NT2/D1 (cell line): Measurements from ENCODE around the gene KIAA1217.
A peak's percentile ranks its signal among the peaks of the same experiment; 100 is the strongest.
"Not testable (repeated sequence)": the region's sequence is repeated elsewhere in the genome, so short reads cannot be mapped to it uniquely, and the experiment has no call there.

ENCODE experiments used
- DNase-seq: peaks from one replicate; pipeline ENCODE4 v3.0.0-alpha.2; 2011; ENCODE audit warnings: low read depth, low spot score
- H3K27me3 ChIP-seq: 2 replicates; pipeline ENCODE4 v1.6.0; 2011; ENCODE audit warnings: mild to moderate bottlenecking; ENCODE audit not compliant: insufficient read length, insufficient read depth
- H3K36me3 ChIP-seq: 2 replicates; pipeline ENCODE4 v1.6.1; 2011; ENCODE audit warnings: mild to moderate bottlenecking, low read length, mixed read lengths; ENCODE audit not compliant: insufficient read depth, insufficient read length
- H3K4me1 ChIP-seq: 2 replicates; pipeline ENCODE4 v1.5.1; 2011; ENCODE audit not compliant: insufficient read depth, insufficient read length
- H3K4me3 ChIP-seq: 2 replicates; pipeline ENCODE4 v1.5.1; 2011; ENCODE audit warnings: low read depth; ENCODE audit not compliant: insufficient read length
- H3K9ac ChIP-seq: 2 replicates; pipeline ENCODE4 v1.6.0; 2011; ENCODE audit warnings: low read depth; ENCODE audit not compliant: insufficient read length
- H3K9me3 ChIP-seq: 2 replicates; pipeline ENCODE4 v1.5.1; 2011; ENCODE audit warnings: mild to moderate bottlenecking, low read length; ENCODE audit not compliant: insufficient read depth
- SUZ12 ChIP-seq: IDR thresholded peaks from 2 replicates; pipeline ENCODE4 v1.6.1; 2011; ENCODE audit not compliant: insufficient read length, insufficient read depth; ENCODE audit errors: extremely low read depth
- YY1 ChIP-seq: IDR thresholded peaks from 2 replicates; pipeline ENCODE4 v1.6.1; 2011; ENCODE audit not compliant: insufficient read length, insufficient read depth
- ZNF274 ChIP-seq: IDR thresholded peaks from 2 replicates; pipeline ENCODE4 v1.6.1; 2011; ENCODE audit warnings: mild to moderate bottlenecking, low read depth, low read length

The KIAA1217 gene

DNA sequence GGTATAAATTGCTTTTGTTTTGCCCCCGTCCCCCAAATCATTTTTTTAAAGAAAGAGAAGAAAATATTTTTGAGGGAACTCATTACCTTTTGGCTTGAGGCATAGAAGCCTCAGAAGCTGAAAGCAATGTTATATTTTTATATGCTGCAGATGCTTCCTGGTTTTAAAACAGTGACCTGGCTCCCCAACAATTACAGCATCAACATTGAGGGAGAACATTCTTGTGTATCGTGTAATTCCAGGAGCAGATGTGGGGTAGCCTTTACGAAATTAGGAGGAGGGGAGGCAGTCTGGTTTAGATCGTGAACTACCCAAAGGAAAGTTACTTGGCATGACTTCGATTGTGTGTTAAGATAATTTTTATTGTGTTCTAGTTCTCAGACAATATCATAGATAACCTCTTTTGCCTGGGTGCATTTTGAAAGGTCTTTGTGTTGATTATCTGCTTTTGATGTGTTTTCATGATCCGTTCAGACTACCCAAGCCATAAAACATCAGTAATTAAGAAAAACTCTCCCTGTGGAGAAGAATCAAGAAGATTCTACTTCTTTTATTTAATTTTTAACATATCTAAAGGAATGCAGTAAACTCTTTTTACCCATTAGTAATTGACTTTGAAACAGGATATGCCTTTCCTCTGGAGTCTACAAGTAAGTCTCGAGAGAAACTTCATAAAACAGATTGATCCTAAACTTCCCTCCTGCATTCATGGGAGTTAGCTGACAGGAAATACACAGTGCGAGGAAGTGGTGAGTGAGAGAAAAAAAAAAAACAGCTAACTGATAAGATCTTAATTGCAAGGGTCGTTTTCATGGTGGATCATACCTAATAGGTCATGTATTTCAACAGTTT lies 141.4 kb downstream of the KIAA1217 start:
- Histone ChIP-seq H3K4me3 (no peak overlapping the region), H3K9ac (no peak overlapping the region), H3K36me3 (no peaks in the 10 kb centered on the region), H3K27me3 (no peaks in the 10 kb centered on the region), H3K4me1 (no peaks in the 10 kb centered on the region), H3K9me3 (no peaks in the 10 kb centered on the region)
- TF ChIP-seq ZNF274 (no peak), SUZ12 (no peak), YY1 (no peak)
- no peak for DNase-seq

DNA sequence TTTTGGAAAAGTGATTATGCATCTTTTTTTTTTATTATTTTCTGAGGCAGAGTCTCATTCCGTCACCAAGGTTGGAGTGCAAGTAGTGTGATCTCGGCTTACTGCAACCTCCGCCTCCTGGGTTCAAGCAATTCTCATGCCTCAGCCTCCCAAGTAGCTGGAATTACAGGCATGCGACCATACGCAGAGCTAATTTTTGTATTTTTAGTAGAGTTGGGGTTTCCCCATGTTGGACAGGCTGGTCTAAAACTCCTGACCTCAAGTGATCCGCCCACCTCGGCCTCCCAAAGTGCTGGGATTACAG lies 141.9 kb downstream of the KIAA1217 start:
- H3K4me3 ChIP-seq, DNase-seq, H3K4me1 ChIP-seq, H3K27me3 ChIP-seq, H3K9me3 ChIP-seq, H3K9ac ChIP-seq, H3K36me3 ChIP-seq: not testable (repeated sequence)

GRCh38 chr10:24351961-24352360 lies 143.0 kb downstream of the KIAA1217 start:
- Histone ChIP-seq H3K4me1 (no peaks in the 10 kb centered on the region), H3K27me3 (no peaks in the 10 kb centered on the region), H3K4me3 (no peak overlapping the region), H3K9ac (no peak overlapping the region), H3K36me3 (no peaks in the 10 kb centered on the region), H3K9me3 (no peaks in the 10 kb centered on the region)
- DNase-seq = peak; percentile 18
- TF ChIP-seq SUZ12 = no peak
- no peak for TF ChIP-seq YY1
- no peak for TF ChIP-seq ZNF274

DNA sequence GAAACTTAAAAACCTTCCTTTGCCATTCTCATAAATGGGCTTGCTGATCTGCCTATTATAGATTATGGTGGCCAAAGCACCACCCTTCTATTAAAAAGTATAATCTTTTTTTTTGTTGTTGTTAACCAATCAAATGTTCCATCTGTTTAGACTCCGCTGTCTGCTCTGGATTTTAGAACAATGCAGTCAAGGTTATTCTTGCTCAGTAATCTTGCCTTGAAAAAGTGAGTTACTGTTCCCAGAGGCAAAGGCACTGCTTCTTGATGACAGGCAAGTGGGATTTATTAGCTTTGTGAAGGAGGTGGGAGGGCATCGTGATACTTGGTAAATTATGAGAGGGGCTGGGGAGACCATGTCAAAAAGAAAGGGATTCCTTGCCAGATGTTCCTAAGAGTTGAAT lies 143.5 kb downstream of the KIAA1217 start:
- H3K9ac ChIP-seq = no peak overlapping the region
- H3K9me3 ChIP-seq = no peaks in the 10 kb centered on the region
- no peak for DNase-seq
- H3K36me3 ChIP-seq = no peaks in the 10 kb centered on the region
- TF ChIP-seq YY1 (no peak), SUZ12 (no peak), ZNF274 (no peak)
- H3K4me3 ChIP-seq = no peak overlapping the region
- no peaks in the 10 kb centered on the region for H3K4me1 ChIP-seq
- no peaks in the 10 kb centered on the region for H3K27me3 ChIP-seq

DNA sequence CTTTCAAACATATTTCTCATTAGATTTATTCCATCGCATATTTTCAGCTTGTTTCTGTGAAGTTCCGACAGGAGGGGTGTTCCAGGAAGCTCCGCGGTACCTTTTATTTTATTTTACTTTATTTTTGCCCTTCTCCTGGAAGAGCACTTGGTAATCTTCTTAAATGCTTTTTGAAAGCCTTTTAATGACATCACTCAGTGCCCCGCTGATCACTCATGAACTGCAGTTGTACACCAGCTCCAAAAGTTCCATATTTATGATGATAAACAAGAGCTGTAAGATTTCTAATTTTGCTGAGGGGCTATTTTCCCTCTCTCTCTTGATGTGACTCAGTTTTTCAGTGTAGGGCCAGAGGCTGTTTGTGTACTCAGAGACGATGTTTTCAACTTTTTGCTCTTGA lies 144.4 kb downstream of the KIAA1217 start:
- H3K9ac ChIP-seq = no peak overlapping the region
- no peak for DNase-seq
- no peaks in the 10 kb centered on the region for H3K27me3 ChIP-seq
- no peaks in the 10 kb centered on the region for H3K9me3 ChIP-seq
- no peaks in the 10 kb centered on the region for H3K36me3 ChIP-seq
- TF ChIP-seq YY1 = no peak
- TF ChIP-seq ZNF274 = no peak
- no peak for TF ChIP-seq SUZ12
- peaks cover 4% of the 10 kb centered on the region for H3K4me1 ChIP-seq
- no peak overlapping the region for H3K4me3 ChIP-seq

DNA sequence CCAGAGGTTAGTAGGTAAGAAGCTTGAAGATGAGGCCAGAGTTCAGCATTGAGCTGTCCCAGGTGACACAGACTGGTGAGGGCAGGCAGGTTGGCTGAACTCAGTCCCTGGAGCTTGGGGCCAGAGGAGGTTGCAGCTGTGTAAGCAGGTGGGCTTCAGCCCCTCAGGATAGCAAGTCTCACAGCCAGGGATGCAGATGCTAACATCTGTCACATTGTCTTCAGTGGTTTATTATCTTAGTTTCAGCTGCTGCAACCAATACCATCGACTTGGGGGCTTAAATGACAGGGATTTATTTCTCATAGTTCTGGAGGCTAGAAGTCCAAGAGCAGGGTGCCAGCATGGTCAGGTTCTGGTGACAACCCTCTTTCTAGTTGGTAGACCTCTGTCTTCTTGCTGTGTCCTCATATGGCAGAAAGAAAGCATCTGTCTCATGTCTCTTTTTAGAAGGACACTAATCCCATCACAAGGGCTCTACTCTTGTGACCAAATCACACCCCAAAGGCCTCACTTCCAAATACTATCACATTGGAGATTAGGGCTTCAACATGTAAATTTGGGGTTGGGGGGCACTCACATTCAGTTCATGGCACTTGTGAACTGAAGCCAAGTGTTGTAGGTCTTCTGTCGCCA lies 146.2 kb downstream of the KIAA1217 start:
- no peak for DNase-seq
- Histone ChIP-seq H3K4me3 (no peak overlapping the region), H3K4me1 (peaks cover 4% of the 10 kb centered on the region), H3K27me3 (no peaks in the 10 kb centered on the region), H3K9me3 (no peaks in the 10 kb centered on the region), H3K9ac (no peak overlapping the region), H3K36me3 (no peaks in the 10 kb centered on the region)
- TF ChIP-seq SUZ12 = no peak
- TF ChIP-seq YY1 = no peak
- TF ChIP-seq ZNF274 = no peak

DNA sequence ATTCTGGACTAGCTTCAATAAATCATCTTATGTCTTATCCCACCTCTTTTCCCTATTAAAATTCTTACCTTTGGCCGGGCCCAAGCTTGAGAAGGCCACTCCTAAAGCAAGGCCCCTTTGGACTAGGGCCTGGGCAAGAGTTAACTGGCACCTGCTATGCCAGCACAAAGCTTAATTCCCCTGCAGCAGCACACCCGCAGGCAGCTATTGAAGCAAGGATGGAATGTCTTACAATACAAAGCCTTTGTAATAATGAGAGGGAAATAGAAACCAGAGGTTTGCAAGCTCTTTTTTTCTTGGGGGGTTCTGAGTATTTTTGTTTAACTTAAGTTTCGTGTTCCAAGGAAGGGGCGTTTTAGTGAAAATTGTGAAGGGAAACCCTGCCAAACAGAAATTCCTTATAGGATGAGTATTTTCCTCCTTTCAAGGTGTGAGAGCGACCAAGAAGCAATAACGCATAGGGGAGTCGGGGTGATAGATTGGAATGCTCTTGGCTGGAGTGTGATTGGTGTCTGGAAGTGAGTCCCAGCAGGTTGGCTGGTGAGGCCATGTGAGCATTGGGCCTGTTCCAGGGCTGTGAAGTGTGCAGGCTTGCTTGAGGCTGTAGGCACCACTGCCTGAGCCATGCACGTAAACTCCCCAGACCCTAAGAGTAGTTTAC lies 148.5 kb downstream of the KIAA1217 start:
- Histone ChIP-seq H3K9me3 (no peaks in the 10 kb centered on the region), H3K9ac (no peak overlapping the region), H3K36me3 (no peaks in the 10 kb centered on the region), H3K4me3 (no peak overlapping the region), H3K4me1 (peaks cover 4% of the 10 kb centered on the region), H3K27me3 (no peaks in the 10 kb centered on the region)
- no peak for TF ChIP-seq ZNF274
- no peak for TF ChIP-seq YY1
- no peak for TF ChIP-seq SUZ12
- DNase-seq = no peak
